Stimulated activated CD4-positive, alpha-beta T cell treated with anti-CD3 and anti-CD28 coated beads, Interleukin-4, amount 100 ng/mL, for 48 hours (primary cell): Measurements from ENCODE around the gene FAM151B.
A peak's percentile ranks its signal among the peaks of the same experiment; 100 is the strongest.
"Not testable (repeated sequence)": the region's sequence is repeated elsewhere in the genome, so short reads cannot be mapped to it uniquely, and the experiment has no call there.

Source experiments
- DNase-seq, 2 donors: peaks; one replicate each; pipeline ENCODE4 v3.0.0-alpha.2; 2020; ENCODE audit warnings: low read depth in 2 of 2

Gene FAM151B

GRCh38 chr5:80503641-80504040 lies 15.7 kb downstream of the FAM151B start:
- DNase-seq, result no peak

GRCh38 chr5:80504833-80505232 lies 16.9 kb downstream of the FAM151B start:
- DNase-seq, result no peak

- DNase-seq, result no peak
Observed at GRCh38 chr5:80507663-80508062, 19.8 kb downstream of the FAM151B start.

GRCh38 chr5:80508844-80509243 lies 20.9 kb downstream of the FAM151B start:
- DNase-seq, result no peak

- DNase-seq, result no peak
Observed at GRCh38 chr5:80509362-80509761, 21.5 kb downstream of the FAM151B start.

- DNase-seq, result peak; percentile 1 to 17
Observed at GRCh38 chr5:80516826-80517225, 28.9 kb downstream of the FAM151B start.

GRCh38 chr5:80540691-80541090 lies 52.8 kb downstream of the FAM151B start:
- no peak for DNase-seq

GRCh38 chr5:80541392-80541791 lies 53.5 kb downstream of the FAM151B start:
- no peak for DNase-seq

GRCh38 chr5:80554646-80555045 lies 66.7 kb downstream of the FAM151B start:
- DNase-seq, result no peak

- no peak for DNase-seq
Observed at GRCh38 chr5:80555099-80555498, 67.2 kb downstream of the FAM151B start.

- DNase-seq, result no peak
Observed at GRCh38 chr5:80559244-80559643, 71.3 kb downstream of the FAM151B start.

GRCh38 chr5:80565330-80565729 lies 77.4 kb downstream of the FAM151B start:
- DNase-seq, result no peak

GRCh38 chr5:80566711-80567259 lies 78.9 kb downstream of the FAM151B start:
- no peak for DNase-seq

GRCh38 chr5:80568251-80568650 lies 80.4 kb downstream of the FAM151B start:
- no peak for DNase-seq

- no peak for DNase-seq
Observed at GRCh38 chr5:80569086-80569960, 81.4 kb downstream of the FAM151B start.

- peak; percentile 21 to 38 for DNase-seq
Observed at GRCh38 chr5:80569961-80570786, 82.3 kb downstream of the FAM151B start, which contains the start of gene ANKRD34B. ANKRD34B (minus strand) TSS chr5:80570280; CDS start chr5:80560019, 10,261 bp downstream.

- DNase-seq, result no peak
Observed at GRCh38 chr5:80573062-80573461, 85.2 kb downstream of the FAM151B start.

- DNase-seq, result no peak
Observed at GRCh38 chr5:80576383-80576782, 88.5 kb downstream of the FAM151B start.

- DNase-seq, result no peak
Observed at GRCh38 chr5:80577707-80578106, 89.8 kb downstream of the FAM151B start.

GRCh38 chr5:80579050-80579449 lies 91.2 kb downstream of the FAM151B start:
- DNase-seq, result no peak

GRCh38 chr5:80580291-80580690 lies 92.4 kb downstream of the FAM151B start:
- not testable (repeated sequence) for DNase-seq

GRCh38 chr5:80584770-80585169 lies 96.9 kb downstream of the FAM151B start:
- DNase-seq, result no peak
